IMR-90 (cell line): Measurements from ENCODE around the gene STX18. TPM values are rescaled to one million over a fixed set of nuclear protein-coding genes. Genes with fewer than 3 reads are reported as not detected.
A peak's percentile ranks its signal among the peaks of the same experiment; 100 is the strongest.

Experiments
- ATAC-seq: fragments of 200-7000 bp; cut with Tn5 transposase; 2 replicates; pipeline ENCODE4 v1.9.1; 2020; ENCODE audit warnings: low read depth, mild to moderate bottlenecking, moderate library complexity
- BruUV-seq: library from RNA; stranded (reverse); fragments of 400-500 nt; replicated peaks from 2 replicates; lab custom pipeline; 2021; lab: Mats Ljungman, UMichigan
- CTCF ChIA-PET: fragments of 300-600 bp; formaldehyde crosslinking; extraction: SDS; loops from one replicate; lab custom pipeline; 2021; ENCODE audit warnings: antibody characterized with exemption; lab: Yijun Ruan, JAX
- POLR2A ChIA-PET: fragments of 300-600 bp; sonication (Branson Sonifier 250); formaldehyde crosslinking; loops from one replicate; lab custom pipeline; 2022; ENCODE audit warnings: antibody characterized with exemption; ENCODE audit not compliant: unreplicated experiment; lab: Charles Lee
- DNase-seq: peaks from one replicate; pipeline ENCODE4 v3.0.0; 2013
- H2AFZ ChIP-seq: replicated peaks from 2 replicates; pipeline ENCODE3; 2013; ENCODE audit warnings: low read length, mild to moderate bottlenecking; ENCODE audit not compliant: poor library complexity
- H2AK5ac ChIP-seq: 2 replicates; pipeline ENCODE4 v1.6.1; 2013; ENCODE audit warnings: low read depth, low read length, inconsistent platforms
- H2AK9ac ChIP-seq: replicated peaks from 2 replicates; pipeline ENCODE3; 2013; ENCODE audit warnings: mild to moderate bottlenecking, low read depth, low read length, moderate library complexity; ENCODE audit not compliant: poor library complexity
- H2BK120ac ChIP-seq: 2 replicates; pipeline ENCODE4 v1.6.1; 2013; ENCODE audit warnings: low read depth, low read length, inconsistent platforms
- H2BK15ac ChIP-seq: 3 replicates; pipeline ENCODE4 v1.6.1; 2013; ENCODE audit warnings: low read depth, low read length, inconsistent platforms
- H2BK20ac ChIP-seq: 2 replicates; pipeline ENCODE4 v1.6.1; 2013; ENCODE audit warnings: low read depth, mild to moderate bottlenecking, inconsistent platforms, low read length, moderate library complexity
- H2BK5ac ChIP-seq: 2 replicates; pipeline ENCODE4 v1.6.1; 2013; ENCODE audit warnings: mild to moderate bottlenecking, low read depth, low read length, inconsistent platforms; ENCODE audit not compliant: poor library complexity, severe bottlenecking
- H3K14ac ChIP-seq: replicated peaks from 2 replicates; pipeline ENCODE4 v1.6.1; 2013; ENCODE audit warnings: low read depth, low read length, inconsistent platforms
- H3K18ac ChIP-seq: 2 replicates; pipeline ENCODE4 v1.6.1; 2013; ENCODE audit warnings: low read depth, low read length, control low read depth
- H3K23ac ChIP-seq: 2 replicates; pipeline ENCODE4 v1.6.1; 2013; ENCODE audit warnings: low read depth, low read length, inconsistent platforms
- H3K27ac ChIP-seq: 2 replicates; pipeline ENCODE4 v1.5.1; 2013; ENCODE audit warnings: mild to moderate bottlenecking, control low read depth, low read length; ENCODE audit not compliant: insufficient read depth
- H3K27me3 ChIP-seq: 2 replicates; pipeline ENCODE4 v1.6.1; 2013; ENCODE audit warnings: low read length; ENCODE audit not compliant: control insufficient read depth, insufficient read depth
- H3K36me3 ChIP-seq: 2 replicates; pipeline ENCODE4 v1.6.1; 2013; ENCODE audit warnings: low read length, mixed read lengths; ENCODE audit not compliant: control insufficient read depth, insufficient read depth
- H3K4ac ChIP-seq: 2 replicates; pipeline ENCODE4 v1.6.1; 2013; ENCODE audit warnings: low read depth, low read length, inconsistent platforms
- H3K4me1 ChIP-seq: 2 replicates; pipeline ENCODE4 v1.6.1; 2013; ENCODE audit warnings: low read length, mixed read lengths; ENCODE audit not compliant: control insufficient read depth, insufficient read depth
- H3K4me2 ChIP-seq: 2 replicates; pipeline ENCODE4 v1.6.1; 2013; ENCODE audit warnings: low read depth, mild to moderate bottlenecking, control low read depth, low read length, moderate library complexity
- H3K4me3 ChIP-seq: 2 replicates; pipeline ENCODE4 v1.5.1; 2013; ENCODE audit warnings: low read depth, mild to moderate bottlenecking, control low read depth, low read length, moderate library complexity; ENCODE audit not compliant: insufficient read depth
- H3K56ac ChIP-seq: 2 replicates; pipeline ENCODE4 v1.6.1; 2013; ENCODE audit warnings: low read length, inconsistent platforms; ENCODE audit not compliant: insufficient read depth; ENCODE audit errors: extremely low read depth
- H3K79me1 ChIP-seq, 2 experiments: 2 replicates each; pipeline ENCODE4 v1.6.1; 2013; ENCODE audit warnings: low read length in 2 of 2, inconsistent platforms in 1 of 2, low read depth in 1 of 2
- H3K9ac ChIP-seq: 2 replicates; pipeline ENCODE4 v1.6.1; 2013; ENCODE audit warnings: low read depth, low read length, control low read depth
- H3K9me1 ChIP-seq: 2 replicates; pipeline ENCODE4 v1.6.1; 2013; ENCODE audit warnings: low read length, inconsistent platforms; ENCODE audit not compliant: insufficient read depth
- H3K9me3 ChIP-seq: 2 replicates; pipeline ENCODE4 v1.6.1; 2013; ENCODE audit warnings: low read length; ENCODE audit not compliant: control insufficient read depth, insufficient read depth
- H4K20me1 ChIP-seq: 2 replicates; pipeline ENCODE4 v1.6.1; 2013; ENCODE audit warnings: low read length, inconsistent platforms; ENCODE audit not compliant: insufficient read depth
- H4K5ac ChIP-seq: 2 replicates; pipeline ENCODE4 v1.6.1; 2013; ENCODE audit warnings: mild to moderate bottlenecking, low read depth, low read length, control low read depth
- H4K8ac ChIP-seq, 2 experiments: 2 replicates each; pipeline ENCODE4 v1.6.1; 2013; ENCODE audit warnings: low read depth in 2 of 2, low read length in 2 of 2, control low read depth in 1 of 2, inconsistent platforms in 1 of 2
- H4K91ac ChIP-seq: 2 replicates; pipeline ENCODE4 v1.6.1; 2013; ENCODE audit warnings: low read depth, low read length, inconsistent platforms; ENCODE audit not compliant: insufficient read depth
- BHLHE40 ChIP-seq: fragments of 150-350 bp; IDR thresholded peaks from 2 replicates; pipeline ENCODE4 v1.6.1; 2016; ENCODE audit warnings: mild to moderate bottlenecking, low read depth, low read length
- CEBPB ChIP-seq: IDR thresholded peaks from 2 replicates; pipeline ENCODE4 v1.6.1; 2012; ENCODE audit warnings: low read depth, low read length, improper control_type of control experiment
- FOS ChIP-seq: fragments of 150-350 bp; IDR thresholded peaks from 2 replicates; pipeline ENCODE4 v1.6.1; 2016; ENCODE audit warnings: low read depth, low read length
- MAZ ChIP-seq: IDR thresholded peaks from 2 replicates; pipeline ENCODE4 v1.6.1; 2012; ENCODE audit warnings: low read depth, mild to moderate bottlenecking, low read length, improper control_type of control experiment, moderate library complexity, borderline replicate concordance
- MXI1 ChIP-seq: IDR thresholded peaks from 2 replicates; pipeline ENCODE4 v1.6.1; 2012; ENCODE audit warnings: low read depth, mild to moderate bottlenecking, low read length, moderate library complexity, borderline replicate concordance
- NFE2L2 ChIP-seq: fragments of 150-350 bp; IDR thresholded peaks from 2 replicates; pipeline ENCODE4 v1.6.1; 2016; ENCODE audit warnings: low read depth, mild to moderate bottlenecking, low read length
- POLR2A ChIP-seq: IDR thresholded peaks from 2 replicates; pipeline ENCODE4 v1.6.1; 2012; ENCODE audit warnings: mild to moderate bottlenecking, low read depth, low read length
- RAD21 ChIP-seq: IDR thresholded peaks from 2 replicates; pipeline ENCODE4 v1.6.1; 2012; ENCODE audit warnings: low read length, improper control_type of control experiment
- RCOR1 ChIP-seq: IDR thresholded peaks from 2 replicates; pipeline ENCODE4 v1.6.1; 2012; ENCODE audit warnings: mild to moderate bottlenecking, low read length, improper control_type of control experiment; ENCODE audit not compliant: insufficient replicate concordance
- RFX5 ChIP-seq: IDR thresholded peaks from 2 replicates; pipeline ENCODE4 v1.8.0; 2012; ENCODE audit warnings: low read depth, mild to moderate bottlenecking, low read length, moderate library complexity
- SMC3 ChIP-seq: fragments of 150-350 bp; IDR thresholded peaks from 2 replicates; pipeline ENCODE4 v1.6.1; 2016; ENCODE audit warnings: low read depth, mild to moderate bottlenecking, antibody characterized with exemption, low read length, moderate library complexity
- USF2 ChIP-seq: fragments of 150-350 bp; IDR thresholded peaks from 2 replicates; pipeline ENCODE4 v1.6.1; 2017; ENCODE audit warnings: mild to moderate bottlenecking, antibody characterized with exemption, low read length, low read depth
- WGBS, 2 experiments: methylation state at CpG; one replicate each; pipeline versions ENCODE4 v1.1.5 to v1.1.7; 2013; ENCODE audit warnings: missing lambda C conversion rate in 2 of 2; ENCODE audit not compliant: insufficient read length in 1 of 2; ENCODE audit errors: extremely low coverage in 2 of 2; 5-methylcytosine and 5-hydroxymethylcytosine counted together
- dilution Hi-C: fragments of 300-500 bp; cut with HindIII; formaldehyde crosslinking; loops from one replicate; pipeline ENCODE4 v1.14.3; 2018; ENCODE audit warnings: low sequenced_read_pairs; ENCODE audit not compliant: unreplicated experiment
- in situ Hi-C: fragments of 300-500 bp; cut with MboI; formaldehyde crosslinking; loops from 3 replicates; pipeline ENCODE4 v1.14.3; 2019; ENCODE audit warnings: low sequenced_read_pairs, inconsistent platforms, mixed read lengths
- intact Hi-C: fragments of 100-400 bp; cut with micrococcal nuclease; formaldehyde crosslinking; loops from 2 replicates; pipeline ENCODE4 v1.10.0; 2022
- polyA plus RNA-seq, 3 experiments: library from polyadenylated mRNA; depleted of rRNA; stranded (reverse); fragments of >200 nt; gene quantifications; 2 replicates each; pipeline ENCODE4 v1.2.3, GENCODE V29; 2012; ENCODE audit warnings: low replicate concordance in 1 of 3
- total RNA-seq: library from RNA; depleted of rRNA; stranded (reverse); fragments of >200 nt; gene quantifications from 2 replicates; pipeline ENCODE4 v1.2.3, GENCODE V29; 2012

Gene STX18
- total and polyA plus RNA-seq, 2 of the 4 experiments (the other 2 are of a cell fraction): 20.1 to 23.4 TPM

DNA sequence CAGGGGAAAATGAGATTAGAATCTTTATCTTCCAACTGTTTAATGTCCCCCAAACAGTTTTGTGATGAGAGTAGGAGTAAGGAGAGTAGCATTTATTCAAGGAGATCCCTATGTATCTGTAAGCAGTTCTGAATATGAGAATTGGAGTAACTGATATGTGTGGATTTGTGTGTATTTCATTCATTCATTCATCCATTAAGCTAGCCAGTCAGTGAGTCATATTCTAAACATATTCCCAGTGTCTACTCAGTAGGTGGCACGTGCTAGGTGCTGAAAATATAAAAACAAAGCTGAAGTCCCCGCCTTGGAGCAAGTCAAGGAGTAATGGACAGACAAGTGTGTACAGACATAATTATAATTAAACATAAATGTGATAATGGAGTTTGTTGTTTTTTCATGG is 12.4 kb upstream of the STX18 start:
- H2BK15ac ChIP-seq: no peak overlapping the region
- H4K91ac ChIP-seq: no peak overlapping the region
- peaks cover 4% of the 10 kb centered on the region for H3K36me3 ChIP-seq
- no peak overlapping the region for H3K4ac ChIP-seq
- H4K20me1 ChIP-seq: peaks cover 3% of the 10 kb centered on the region; the same call in 1 of the 2 replicates
- dilution Hi-C loops: no loop called here
- no TSS peak for BruUV-seq
- H3K9me3 ChIP-seq: no peaks in the 10 kb centered on the region
- no peak overlapping the region for H3K18ac ChIP-seq
- H2AFZ ChIP-seq: no peak overlapping the region
- H4K8ac ChIP-seq: no peak overlapping the region
- intact Hi-C loops: no loop called here
- CTCF ChIA-PET: interaction anchor here (0.9 kb wide), 1 partner anchor 24 kb away, joined by 3 read pairs; no protein-coding TSS in a partner anchor
- no peak overlapping the region for H2AK9ac ChIP-seq
- in situ Hi-C loops: no loop called here
- no peak overlapping the region for H2AK5ac ChIP-seq
- no peak overlapping the region for H3K4me3 ChIP-seq
- no peak overlapping the region for H3K14ac ChIP-seq
- H3K79me1 ChIP-seq: no peaks in the 10 kb centered on the region
- H3K27me3 ChIP-seq: no peaks in the 10 kb centered on the region
- no peak overlapping the region for H4K5ac ChIP-seq
- no peak overlapping the region for H3K4me2 ChIP-seq
- H2BK120ac ChIP-seq: no peak overlapping the region
- WGBS, 2 experiments: no CpG with 5 or more reads among the region's 2 CpGs
- no peak overlapping the region for H3K56ac ChIP-seq
- no peak overlapping the region for H3K27ac ChIP-seq
- H2BK20ac ChIP-seq: no peak overlapping the region
- ATAC-seq (no peak), DNase-seq (peak; percentile 18)
- H3K9me1 ChIP-seq: peaks cover 7% of the 10 kb centered on the region
- POLR2A ChIA-PET: no interaction called here
- peaks cover 11% of the 10 kb centered on the region for H3K4me1 ChIP-seq
- TF ChIP-seq POLR2A (no peak), RCOR1 (no peak), NFE2L2 (no peak), FOS (0 out of 2 replicates have a peak, but pooled peaks have one; percentile 14), MXI1 (no peak), SMC3 (no peak), MAZ (no peak), BHLHE40 (peak; percentile 66; the same call in 1 of the 2 replicates), RAD21 (no peak), CEBPB (no peak), USF2 (no peak), RFX5 (no peak)
- H3K23ac ChIP-seq: no peak overlapping the region
- no peak overlapping the region for H2BK5ac ChIP-seq
- no peak overlapping the region for H3K9ac ChIP-seq
